Neural progenitor cell (in vitro differentiated cells): ENCODE data around the gene HHLA2. TPM values are rescaled to one million over a fixed set of nuclear protein-coding genes. Genes with fewer than 3 reads are reported as not detected.

ENCODE experiments used
- DNase-seq: peaks from one replicate; pipeline ENCODE4 v3.0.0-alpha.2; 2016; ENCODE audit warnings: low spot score
- H2AFZ ChIP-seq: fragments of 200-600 bp; sonication (generic); replicated peaks from 2 replicates; pipeline ENCODE4 v1.6.1; 2016; ENCODE audit warnings: antibody characterized with exemption
- H3F3A ChIP-seq: fragments of 200-600 bp; sonication (generic); 2 replicates; pipeline ENCODE4 v1.6.1; 2016; ENCODE audit warnings: antibody characterized with exemption, low read depth
- H3K27ac ChIP-seq: fragments of 200-600 bp; sonication (generic); 2 replicates; pipeline ENCODE4 v1.5.1; 2016; ENCODE audit warnings: mild to moderate bottlenecking
- H3K27me3 ChIP-seq: fragments of 200-600 bp; sonication (generic); 2 replicates; pipeline ENCODE4 v1.6.1; 2016; ENCODE audit warnings: mild to moderate bottlenecking, moderate library complexity
- H3K36me3 ChIP-seq: fragments of 200-600 bp; sonication (generic); 2 replicates; pipeline ENCODE4 v1.5.1; 2016
- H3K4me1 ChIP-seq: fragments of 200-600 bp; sonication (generic); 2 replicates; pipeline ENCODE4 v1.6.1; 2016; ENCODE audit warnings: mixed run types
- H3K4me2 ChIP-seq: fragments of 200-600 bp; sonication (generic); 2 replicates; pipeline ENCODE4 v1.6.1; 2016
- H3K4me3 ChIP-seq: fragments of 200-600 bp; sonication (generic); 2 replicates; pipeline ENCODE4 v1.5.1; 2016
- H3K79me2 ChIP-seq: fragments of 200-600 bp; sonication (generic); 2 replicates; pipeline ENCODE4 v1.6.1; 2016; ENCODE audit warnings: low read depth
- H3K9ac ChIP-seq: fragments of 200-600 bp; sonication (generic); 2 replicates; pipeline ENCODE4 v1.6.1; 2016
- H3K9me3 ChIP-seq: fragments of 200-600 bp; sonication (generic); 2 replicates; pipeline ENCODE4 v1.5.1; 2016; ENCODE audit warnings: low read depth
- H4K20me1 ChIP-seq: fragments of 200-600 bp; sonication (generic); 2 replicates; pipeline ENCODE4 v1.6.1; 2016; ENCODE audit warnings: low read depth
- H3K27ac Mint-ChIP-seq: 3 replicates; pipeline ENCODE4 v1.8.0; 2021; ENCODE audit warnings: mixed read lengths
- H3K27me3 Mint-ChIP-seq: 2 replicates; pipeline ENCODE4 v1.8.0; 2022; ENCODE audit warnings: low read depth, mild to moderate bottlenecking, inconsistent platforms, moderate library complexity, mixed read lengths; ENCODE audit not compliant: insufficient read depth
- H3K36me3 Mint-ChIP-seq: 3 replicates; pipeline ENCODE4 v1.8.0; 2021; ENCODE audit warnings: mixed read lengths
- H3K4me1 Mint-ChIP-seq: 3 replicates; pipeline ENCODE4 v1.8.0; 2021; ENCODE audit warnings: mixed read lengths
- H3K4me3 Mint-ChIP-seq: 3 replicates; pipeline ENCODE4 v1.8.0; 2021; ENCODE audit warnings: mild to moderate bottlenecking, moderate library complexity, mixed read lengths
- H3K9me3 Mint-ChIP-seq: 3 replicates; pipeline ENCODE4 v1.8.0; 2020; ENCODE audit warnings: mixed read lengths
- CTCF ChIP-seq: fragments of 200-600 bp; sonication (generic); IDR thresholded peaks from 2 replicates; pipeline ENCODE4 v1.5.1; 2017; ENCODE audit warnings: antibody characterized with exemption, mild to moderate bottlenecking
- EZH2 ChIP-seq: fragments of 200-600 bp; sonication (generic); IDR thresholded peaks from 2 replicates; pipeline ENCODE4 v1.6.1; 2017; ENCODE audit warnings: antibody characterized with exemption, mild to moderate bottlenecking, moderate library complexity
- EZH2phosphoT487 ChIP-seq: fragments of 200-600 bp; sonication (generic); IDR thresholded peaks from 2 replicates; pipeline ENCODE4 v1.6.1; 2017; ENCODE audit warnings: antibody characterized with exemption
- total RNA-seq: library from RNA; depleted of rRNA; stranded (reverse); fragments of >200 nt; gene quantifications from 2 replicates; pipeline ENCODE4 v1.2.3, GENCODE V29; 2015; ENCODE audit warnings: low replicate concordance

The HHLA2 gene
- not detected in 2 replicates for total RNA-seq

DNA sequence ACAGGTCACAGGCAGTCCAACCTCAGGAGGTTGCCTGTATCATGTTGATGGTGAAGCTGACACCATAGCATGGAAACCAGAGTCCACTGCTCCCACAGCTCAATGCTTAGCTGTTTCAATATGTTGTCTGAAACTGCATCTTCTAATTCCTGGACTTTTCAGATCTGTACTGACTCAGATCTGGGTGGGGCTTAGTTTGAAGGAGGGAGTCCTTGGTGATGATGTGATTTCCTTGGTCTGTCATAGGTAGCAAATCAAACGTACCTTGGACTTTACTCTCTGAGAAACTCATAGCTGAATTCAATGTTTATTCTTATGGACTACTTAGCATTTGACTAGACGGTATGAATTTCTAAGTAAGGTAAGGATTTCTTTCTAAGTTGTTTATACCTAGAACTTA lies at the start of gene HHLA2:
Gene HHLA2, plus strand, starts transcription at position 310 of the 400 bp plus-strand sequence. CDS start 55,266 bp downstream, outside the sequence.
- Histone ChIP-seq H3K79me2 (no peaks in the 10 kb centered on the region), H3K4me2 (no peak within 1 kb of the TSS), H3K9ac (no peak within 1 kb of the TSS), H2AFZ (no peak within 1 kb of the TSS), H3F3A (no peaks in the 10 kb centered on the region), H3K9me3 (no peaks in the 10 kb centered on the region), H4K20me1 (no peaks in the 10 kb centered on the region), H3K27ac (no peak within 1 kb of the TSS), H3K36me3 (no peaks in the 10 kb centered on the region), H3K4me1 (peaks cover 17% of the 10 kb centered on the region), H3K4me3 (no peak within 1 kb of the TSS), H3K27me3 (no peaks in the 10 kb centered on the region)
- Mint-ChIP-seq H3K27me3 (no peaks in the 10 kb centered on the region), H3K27ac (no peak within 1 kb of the TSS), H3K36me3 (no peaks in the 10 kb centered on the region), H3K4me1 (peaks cover 3% of the 10 kb centered on the region), H3K9me3 (peaks cover 2% of the 10 kb centered on the region), H3K4me3 (no peak within 1 kb of the TSS)
- TF ChIP-seq EZH2: no peak
- TF ChIP-seq CTCF: no peak
- no peak for TF ChIP-seq EZH2phosphoT487
- no peak for DNase-seq

DNA sequence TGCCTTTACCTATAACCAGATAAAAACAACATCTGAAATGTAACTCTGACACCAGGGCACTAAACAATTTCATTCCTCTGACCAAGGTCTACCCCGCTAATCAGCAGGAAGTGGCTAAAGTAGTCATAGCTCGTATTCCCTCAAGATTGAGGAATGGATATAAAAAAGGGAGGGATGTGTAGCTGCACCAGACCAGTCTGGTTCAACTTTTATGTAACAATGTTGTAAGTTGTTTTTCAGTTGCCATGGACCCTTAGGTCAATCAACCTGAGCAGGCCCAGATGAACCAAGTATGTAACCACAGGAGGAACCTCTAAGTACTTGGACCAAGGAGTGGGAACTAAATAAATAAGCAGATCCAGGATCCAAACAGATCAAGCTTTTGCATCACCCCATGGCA lies 45.7 kb upstream of the HHLA2 start:
- Histone ChIP-seq H3K4me2 (no peak overlapping the region), H2AFZ (no peak overlapping the region), H3K27me3 (no peaks in the 10 kb centered on the region), H3K27ac (no peak overlapping the region), H3K4me1 (no peaks in the 10 kb centered on the region), H4K20me1 (no peaks in the 10 kb centered on the region), H3K9ac (no peak overlapping the region), H3K4me3 (no peak overlapping the region), H3K9me3 (no peaks in the 10 kb centered on the region), H3K79me2 (no peaks in the 10 kb centered on the region), H3F3A (no peaks in the 10 kb centered on the region), H3K36me3 (no peaks in the 10 kb centered on the region)
- DNase-seq: no peak
- TF ChIP-seq EZH2: no peak
- no peak for TF ChIP-seq CTCF
- no peak for TF ChIP-seq EZH2phosphoT487
- no peaks in the 10 kb centered on the region for H3K27me3 Mint-ChIP-seq
- no peaks in the 10 kb centered on the region for H3K4me1 Mint-ChIP-seq
- peaks cover 1% of the 10 kb centered on the region for H3K9me3 Mint-ChIP-seq
- no peak overlapping the region for H3K27ac Mint-ChIP-seq
- H3K36me3 Mint-ChIP-seq: peaks cover 1% of the 10 kb centered on the region
- no peak overlapping the region for H3K4me3 Mint-ChIP-seq

GRCh38 chr3:108251265-108251664 lies 45.1 kb upstream of the HHLA2 start:
- Mint-ChIP-seq H3K9me3 (peaks cover 1% of the 10 kb centered on the region), H3K27ac (no peak overlapping the region), H3K4me3 (no peak overlapping the region), H3K27me3 (no peaks in the 10 kb centered on the region), H3K36me3 (peaks cover 1% of the 10 kb centered on the region), H3K4me1 (no peaks in the 10 kb centered on the region)
- Histone ChIP-seq H3K79me2 (no peaks in the 10 kb centered on the region), H3K4me2 (no peak overlapping the region), H3K27ac (no peak overlapping the region), H3F3A (no peaks in the 10 kb centered on the region), H3K36me3 (no peaks in the 10 kb centered on the region), H3K9me3 (no peaks in the 10 kb centered on the region), H2AFZ (no peak overlapping the region), H3K27me3 (no peaks in the 10 kb centered on the region), H3K4me1 (no peaks in the 10 kb centered on the region), H4K20me1 (no peaks in the 10 kb centered on the region), H3K4me3 (no peak overlapping the region), H3K9ac (no peak overlapping the region)
- DNase-seq: no peak
- TF ChIP-seq CTCF (no peak), EZH2phosphoT487 (no peak), EZH2 (no peak)
